ENCODE data around the gene ATOH8. TPM values are rescaled to one million over a fixed set of nuclear protein-coding genes. Genes with fewer than 3 reads are reported as not detected.
"Not testable (repeated sequence)": the region's sequence is repeated elsewhere in the genome, so short reads cannot be mapped to it uniquely, and the experiment has no call there.

ATOH8 gene, protein sequence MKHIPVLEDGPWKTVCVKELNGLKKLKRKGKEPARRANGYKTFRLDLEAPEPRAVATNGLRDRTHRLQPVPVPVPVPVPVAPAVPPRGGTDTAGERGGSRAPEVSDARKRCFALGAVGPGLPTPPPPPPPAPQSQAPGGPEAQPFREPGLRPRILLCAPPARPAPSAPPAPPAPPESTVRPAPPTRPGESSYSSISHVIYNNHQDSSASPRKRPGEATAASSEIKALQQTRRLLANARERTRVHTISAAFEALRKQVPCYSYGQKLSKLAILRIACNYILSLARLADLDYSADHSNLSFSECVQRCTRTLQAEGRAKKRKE
- 3.0 TPM for total RNA-seq

DNA sequence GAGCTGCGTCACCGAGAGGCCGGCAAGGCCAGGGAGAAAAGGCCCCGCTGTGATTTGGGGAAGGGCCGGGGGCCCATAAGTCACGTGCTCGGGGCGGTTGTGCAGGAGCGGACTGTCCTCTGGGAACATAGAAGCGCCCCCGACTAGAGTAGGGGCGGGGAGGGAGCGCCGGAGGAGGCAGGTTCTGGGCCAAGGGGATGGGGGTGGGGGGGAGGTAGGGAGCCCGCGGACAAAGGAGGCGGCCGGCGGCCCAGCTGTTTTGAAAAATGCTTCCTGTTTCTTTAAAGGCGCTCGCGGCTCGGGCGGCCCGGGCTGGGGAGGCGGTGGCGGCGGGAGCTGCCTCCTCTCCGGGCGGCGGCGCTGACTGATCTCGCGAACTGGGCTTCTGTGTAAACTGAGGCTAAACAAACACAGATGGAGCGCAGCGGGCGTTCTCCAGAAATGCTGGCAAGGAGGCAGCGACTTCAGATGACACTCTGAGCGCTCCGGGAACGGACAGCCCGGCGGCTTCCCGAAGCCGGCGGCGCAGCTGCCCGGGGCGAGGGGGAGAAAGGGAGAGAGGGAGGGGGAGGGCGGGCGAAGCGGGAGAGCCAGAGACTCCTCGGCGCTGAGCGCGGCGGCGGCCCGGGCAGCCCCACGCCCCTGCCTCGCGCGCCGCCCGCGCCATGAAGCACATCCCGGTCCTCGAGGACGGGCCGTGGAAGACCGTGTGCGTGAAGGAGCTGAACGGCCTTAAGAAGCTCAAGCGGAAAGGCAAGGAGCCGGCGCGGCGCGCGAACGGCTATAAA is at the start of gene ATOH8:
ATOH8 (plus strand) TSS at position 467 of the 788 bp plus-strand sequence; CDS start at position 666, 199 bp downstream.
- DNase-seq = peak; percentile 63

DNA sequence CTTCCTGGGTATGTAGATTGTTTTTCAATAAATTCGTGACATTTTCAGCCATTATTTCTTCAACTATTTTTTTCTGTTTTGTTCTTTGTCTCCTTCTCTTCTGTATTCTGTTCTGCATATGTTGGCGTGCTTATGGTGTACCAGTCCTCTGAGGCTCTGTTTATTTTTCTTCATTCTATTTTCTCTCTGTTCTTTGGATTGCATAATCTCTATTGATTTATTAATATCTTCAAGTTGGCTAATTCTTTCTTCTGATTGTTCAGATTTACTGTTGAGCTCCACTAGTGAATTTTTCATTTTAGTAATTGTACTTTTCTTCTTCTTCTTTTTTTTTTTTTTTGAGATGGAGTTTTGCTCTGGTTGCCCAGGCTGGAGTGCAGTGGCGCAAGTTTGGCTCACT is 49.8 kb upstream of the ATOH8 start:
- DNase-seq = no peak

DNA sequence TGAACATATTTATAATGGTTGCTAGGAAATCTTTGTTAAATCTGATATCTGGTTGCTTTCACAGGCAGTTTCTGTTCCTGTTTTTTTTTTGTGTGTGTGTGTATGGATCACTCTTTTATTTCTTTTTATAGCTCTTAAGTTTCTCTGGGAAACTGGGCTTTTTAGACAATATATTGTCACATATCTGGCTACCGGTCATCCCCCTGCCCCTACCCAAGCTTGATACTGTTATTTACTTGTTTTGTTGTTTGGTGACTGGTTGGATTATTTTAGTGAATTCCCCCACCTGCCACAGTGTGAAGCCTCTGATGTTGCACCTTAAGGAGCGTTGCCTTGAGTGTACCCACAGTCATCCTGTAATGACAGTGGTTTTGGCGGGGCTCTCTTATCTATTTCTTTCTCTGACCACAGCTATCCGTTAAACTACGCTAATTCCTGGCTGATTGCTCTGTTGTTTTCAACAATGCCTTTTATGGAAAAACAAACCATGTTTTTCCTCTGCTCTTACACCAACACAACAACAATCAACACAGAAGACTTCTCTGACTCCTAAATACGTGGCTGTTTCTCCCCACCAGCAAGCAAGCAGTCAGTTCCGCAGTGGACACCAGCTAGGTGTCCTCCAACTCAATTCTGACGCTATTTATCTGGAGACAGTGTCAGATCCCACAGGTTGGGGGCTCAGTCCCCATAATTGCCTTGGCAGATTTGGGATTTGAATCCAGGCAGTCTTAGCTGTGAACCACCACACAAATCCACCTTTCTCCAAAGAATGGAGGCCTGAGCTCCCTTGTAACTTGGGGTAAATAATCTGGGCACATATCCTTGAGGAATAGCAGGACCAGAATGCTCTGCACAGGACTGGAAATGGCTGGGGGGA is 48.8 kb upstream of the ATOH8 start:
- no peak for DNase-seq

DNA sequence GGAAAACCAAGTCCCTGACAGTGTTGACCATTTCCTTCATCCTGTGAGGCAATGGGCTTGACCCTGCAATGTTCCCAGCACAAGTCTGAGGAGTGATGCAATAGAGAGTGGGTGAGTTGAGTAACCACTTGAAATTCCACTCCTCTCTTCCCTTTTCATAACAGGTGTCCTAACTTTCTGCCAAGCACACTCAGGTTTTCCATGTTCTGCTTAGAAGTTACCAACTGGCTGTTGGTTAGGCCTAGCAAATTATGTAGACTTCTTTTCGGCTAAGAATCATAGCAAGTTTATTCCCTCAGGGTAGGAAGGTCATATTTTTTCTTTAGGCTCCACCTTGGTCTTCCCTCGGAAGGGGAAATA is 48.1 kb upstream of the ATOH8 start:
- DNase-seq = no peak

DNA sequence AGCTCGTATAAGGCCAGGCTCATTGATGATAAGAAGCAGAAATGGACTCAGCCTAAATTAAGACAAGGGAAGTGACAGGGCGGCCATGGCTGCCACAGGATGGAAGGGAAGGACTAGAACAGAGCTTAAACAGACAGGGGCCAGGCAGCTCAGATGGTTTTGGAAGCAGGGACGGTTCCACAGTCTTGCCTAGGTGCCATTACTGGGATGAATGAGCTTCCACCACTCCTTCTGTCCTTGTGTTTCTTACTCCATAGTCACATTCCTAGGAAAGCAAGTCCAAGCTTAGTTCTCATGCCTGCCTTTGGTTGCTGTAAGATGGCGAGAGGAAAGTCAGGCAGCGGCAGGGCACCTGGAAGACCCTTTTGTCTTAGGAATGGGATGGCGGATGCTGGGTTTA is 47.7 kb upstream of the ATOH8 start:
- DNase-seq = no peak

DNA sequence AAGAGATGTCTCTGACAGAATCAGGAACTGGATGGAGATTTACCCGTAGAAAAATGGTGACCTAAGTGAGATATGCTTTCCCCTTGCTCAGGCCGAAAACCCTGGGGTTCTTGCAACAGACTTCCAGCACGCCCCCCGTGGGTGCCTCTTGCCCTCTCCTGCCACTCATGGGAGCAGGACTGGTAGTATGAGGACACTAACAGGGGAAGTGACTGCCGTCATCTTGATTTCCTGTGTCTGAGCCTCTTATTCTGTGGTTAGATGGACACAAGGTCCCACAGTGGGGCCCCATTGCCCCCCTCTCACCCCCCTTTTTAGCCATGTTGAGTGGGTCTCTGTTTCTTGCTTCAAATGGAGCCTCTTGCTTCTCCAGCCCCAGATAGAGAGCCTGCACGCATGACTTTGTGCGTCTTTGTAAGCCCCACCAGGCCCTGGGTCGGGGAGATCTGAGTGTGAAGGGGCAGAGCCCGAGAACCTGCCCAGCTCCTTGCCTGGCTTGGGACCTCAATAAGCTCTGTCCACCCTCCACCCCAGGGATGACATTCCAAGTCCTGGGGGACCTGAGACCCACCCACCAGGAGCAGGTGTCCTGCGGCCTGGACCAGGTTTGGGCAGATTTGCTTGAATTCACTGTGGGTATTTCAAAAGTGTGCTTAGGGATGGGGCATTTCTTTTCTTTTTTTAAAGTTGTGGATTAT is 47.0 kb upstream of the ATOH8 start:
- no peak for DNase-seq

DNA sequence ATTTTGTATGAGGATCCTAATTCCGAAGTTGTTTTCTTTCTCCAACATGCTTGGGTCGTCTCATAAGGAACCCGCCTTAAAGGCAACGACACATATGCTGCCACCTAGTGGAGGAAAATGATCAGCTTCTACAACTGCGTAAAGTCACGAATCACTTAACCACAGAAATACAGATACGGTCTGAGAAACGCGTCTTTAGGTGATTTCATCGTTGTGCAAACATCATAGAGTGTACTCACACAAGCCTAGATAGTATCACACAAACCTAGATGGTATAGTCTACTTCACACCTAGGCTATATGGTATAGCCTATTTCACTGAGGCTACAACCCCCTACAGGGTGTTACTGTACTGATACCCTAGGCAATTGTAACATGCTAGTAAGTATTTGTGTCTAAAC is 46.5 kb upstream of the ATOH8 start:
- peak; percentile 22 for DNase-seq

DNA sequence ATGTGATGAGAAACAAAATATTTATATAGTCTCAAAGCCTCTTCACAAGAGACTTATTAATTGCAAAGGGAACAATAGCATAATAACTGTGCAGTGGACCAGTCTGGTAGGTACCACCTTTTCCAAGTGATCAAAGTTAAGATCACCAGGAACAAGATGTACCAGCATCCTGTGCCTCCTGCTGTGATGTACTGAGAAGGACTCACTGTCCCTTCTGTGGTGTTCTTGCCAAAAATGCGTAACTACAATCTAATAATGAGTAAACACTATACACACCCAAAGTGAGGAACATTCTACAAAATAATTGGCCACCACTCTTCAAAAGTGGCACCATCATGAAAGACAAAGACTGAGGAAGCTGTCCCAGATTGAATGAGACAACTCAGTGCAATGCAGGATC is 45.1 kb upstream of the ATOH8 start:
- no peak for DNase-seq

DNA sequence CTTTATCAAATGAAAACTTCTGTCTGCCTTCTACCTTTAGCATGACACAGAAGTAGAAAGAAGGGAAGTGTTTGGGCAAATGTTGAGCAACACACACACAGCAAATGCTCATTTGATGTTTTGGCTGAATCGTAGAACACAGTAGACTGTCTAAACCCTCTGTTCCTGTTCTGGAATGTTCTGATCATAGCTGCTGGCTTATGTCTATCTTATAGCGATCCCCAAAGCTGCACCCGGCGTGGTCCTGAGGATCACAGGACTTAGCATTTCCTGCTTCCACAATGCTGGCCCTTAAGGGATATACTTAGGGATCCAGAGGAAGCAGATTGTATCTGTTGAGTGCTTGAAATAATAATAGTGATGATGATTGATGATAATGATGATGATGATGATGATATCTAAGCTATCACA is 44.4 kb upstream of the ATOH8 start:
- DNase-seq = no peak

DNA sequence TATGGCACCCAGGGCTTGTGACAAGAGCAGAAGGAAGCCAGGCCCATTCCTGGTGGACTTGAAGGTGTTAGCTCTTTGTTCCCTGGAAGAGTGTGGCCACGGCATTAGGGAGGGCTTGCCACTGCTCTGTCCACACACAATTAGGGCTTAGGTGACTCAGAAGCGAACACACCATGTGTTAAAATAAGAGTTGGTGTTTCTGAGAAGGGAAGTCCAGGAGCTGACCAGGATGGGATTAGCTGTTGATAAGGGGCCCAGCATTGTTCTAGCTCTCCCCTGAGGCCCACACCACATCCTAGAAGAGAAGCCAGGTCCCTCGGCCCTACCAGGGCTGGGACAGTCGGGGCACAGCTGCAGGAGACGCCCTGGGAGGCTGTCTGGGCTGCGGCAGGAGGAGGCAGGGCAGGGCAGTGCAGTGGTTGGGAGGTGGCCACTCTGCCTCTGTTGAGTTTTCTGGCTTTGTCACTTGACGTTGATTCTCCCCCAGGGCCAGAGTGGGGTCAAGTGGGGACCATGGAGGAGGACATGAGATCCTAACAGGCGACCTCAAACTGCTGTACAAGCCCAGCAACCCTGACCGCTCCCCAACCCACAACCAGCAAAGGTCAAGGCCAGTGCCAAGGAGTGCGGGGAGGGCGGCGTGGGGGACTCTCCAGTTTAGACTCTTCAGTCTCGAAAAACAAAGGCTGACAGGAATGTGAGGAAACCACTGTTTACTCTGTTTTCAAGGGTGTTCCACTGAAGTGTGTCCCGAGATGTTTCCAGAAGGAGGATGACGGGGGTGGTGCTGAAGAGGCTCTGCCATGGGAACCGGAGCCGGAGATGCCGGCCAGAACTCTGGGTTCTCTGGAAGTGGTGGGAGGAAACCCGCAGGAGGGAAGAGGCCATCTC is 42.9 kb upstream of the ATOH8 start:
- peak; percentile 26 for DNase-seq

DNA sequence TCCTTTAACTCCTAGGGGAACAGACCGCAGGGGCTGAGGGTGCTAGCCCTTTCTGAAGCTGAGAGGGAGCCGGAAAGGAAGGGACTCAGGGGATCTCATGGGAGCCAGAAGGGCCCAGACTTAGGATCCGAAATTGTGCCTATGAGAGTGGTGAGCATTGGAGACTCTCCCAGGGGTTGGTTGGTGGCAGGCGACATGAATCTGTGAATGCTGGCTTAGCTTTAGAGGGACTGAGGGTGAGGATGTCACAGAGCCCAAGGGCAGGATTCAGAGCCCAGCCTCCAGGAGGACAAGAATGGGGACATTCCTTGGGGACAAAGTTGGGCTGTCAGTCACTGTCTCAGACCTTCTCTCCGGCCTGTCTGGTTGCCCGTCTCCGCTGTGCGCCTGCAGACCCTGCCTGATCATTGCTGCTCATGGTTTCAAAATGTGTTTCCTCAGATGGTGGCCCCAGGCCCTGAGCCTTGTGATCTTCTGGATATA is 42.2 kb upstream of the ATOH8 start:
- DNase-seq = no peak

DNA sequence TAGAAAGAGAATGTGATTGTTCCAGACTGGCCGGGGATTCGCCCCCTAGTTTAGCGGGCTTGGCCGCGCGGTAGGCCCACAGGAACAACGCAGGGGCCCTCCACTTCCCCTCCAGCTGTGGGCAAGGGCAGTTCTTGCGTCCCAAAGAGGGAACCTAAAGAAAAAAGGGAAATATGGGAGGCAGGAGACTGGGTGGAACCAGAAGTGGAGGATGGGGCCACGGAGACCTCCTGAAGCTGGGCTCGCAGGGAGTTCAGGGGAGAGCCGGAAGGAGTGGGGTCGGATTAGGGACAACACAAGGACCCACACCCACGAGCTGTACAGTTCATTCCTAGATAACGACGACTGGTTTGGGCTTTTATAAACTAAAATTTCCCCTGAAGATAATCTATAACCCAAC is 41.5 kb upstream of the ATOH8 start:
- no peak for DNase-seq

DNA sequence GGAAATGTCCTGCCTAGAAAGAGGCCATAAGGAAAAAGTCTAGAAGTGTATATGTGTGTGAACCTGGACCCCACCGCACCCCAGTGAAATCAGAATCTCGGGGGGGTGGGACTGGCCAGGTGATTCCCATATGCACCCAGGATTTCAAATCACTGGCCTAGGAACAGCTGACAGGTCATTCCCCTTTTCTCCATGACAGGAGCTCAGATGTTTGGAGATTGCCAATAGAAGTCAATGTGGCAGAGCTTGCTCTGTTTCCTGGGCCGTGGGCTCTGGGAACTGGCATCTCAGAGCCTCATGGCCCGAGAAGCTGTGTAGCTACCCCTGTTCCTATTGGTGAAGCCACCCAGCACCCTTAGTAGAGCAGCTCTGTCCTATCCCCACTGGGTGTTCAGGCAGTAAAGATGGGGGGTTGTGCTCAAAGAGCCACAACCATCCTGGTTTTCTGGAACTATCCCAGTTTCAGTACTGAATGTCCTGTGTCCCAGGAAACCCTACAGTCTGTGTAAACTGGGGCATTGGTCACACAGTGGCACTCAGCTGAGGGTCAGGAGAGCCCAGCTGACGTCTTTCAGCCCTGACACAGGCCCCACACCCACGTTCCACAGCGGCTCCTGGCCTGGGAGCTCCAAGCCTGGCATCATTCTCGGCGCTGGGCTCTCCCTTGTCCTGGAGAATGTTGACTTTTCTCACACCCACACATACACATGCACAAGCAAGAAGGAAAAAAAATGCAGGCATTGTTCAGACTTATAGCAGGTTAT is 40.8 kb upstream of the ATOH8 start:
- no peak for DNase-seq

DNA sequence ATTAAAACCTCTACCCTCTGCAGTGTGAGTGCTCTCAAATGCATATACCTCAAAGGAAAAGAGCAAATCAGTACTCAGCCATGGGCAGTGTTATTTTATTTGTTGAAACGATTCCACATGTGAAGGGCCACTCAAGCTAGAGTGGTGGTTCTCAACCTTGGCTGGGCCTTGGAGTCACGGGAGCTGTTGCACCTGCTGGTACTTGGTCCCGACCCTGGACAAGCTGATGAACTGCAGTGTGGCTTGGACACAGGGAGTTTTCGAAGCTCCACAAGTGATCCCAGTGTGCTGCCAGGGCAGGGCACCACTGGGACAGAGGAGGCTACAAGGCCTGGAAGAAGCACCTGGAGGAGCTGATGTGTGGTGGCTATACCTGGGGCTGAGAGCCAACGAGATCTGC is 40.0 kb upstream of the ATOH8 start:
- DNase-seq = no peak

DNA sequence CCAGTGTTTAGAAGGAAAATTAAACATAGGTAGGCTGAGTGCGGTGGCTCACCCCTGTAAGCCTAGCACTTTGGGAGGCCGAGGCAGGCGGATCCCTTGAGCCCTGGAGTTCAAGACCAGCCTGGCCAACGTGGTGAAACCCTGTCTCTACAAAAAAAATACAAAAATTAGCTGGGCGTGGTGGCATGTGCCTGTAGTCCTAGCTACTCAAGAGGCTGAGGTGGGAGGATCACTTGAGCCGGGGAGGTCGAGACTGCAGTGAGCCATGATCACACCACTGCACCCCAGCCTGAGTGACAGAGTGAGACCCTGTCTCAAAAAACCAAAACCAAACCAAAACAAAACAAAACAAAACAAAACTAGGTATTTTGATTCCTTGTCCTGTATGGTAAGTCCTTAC is 39.4 kb upstream of the ATOH8 start:
- not testable (repeated sequence) for DNase-seq

DNA sequence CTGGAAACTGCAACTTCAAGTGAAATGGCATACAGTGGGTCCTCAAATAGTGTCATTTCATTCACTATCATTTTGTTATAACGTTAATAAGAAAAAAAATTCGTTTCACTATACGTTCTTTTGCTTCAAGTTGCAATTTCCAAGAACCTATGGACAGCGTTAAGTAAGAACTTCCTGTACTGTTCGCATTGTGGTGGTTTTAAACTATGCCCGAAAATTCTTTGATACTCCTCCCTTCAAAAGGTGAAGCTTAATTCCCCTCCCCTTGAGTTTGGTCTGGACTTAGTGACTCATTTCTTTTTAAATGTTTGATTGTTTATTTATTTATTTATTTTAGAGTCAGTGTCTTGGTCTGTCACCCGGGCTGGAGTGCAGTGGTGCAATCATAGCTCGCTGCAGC is 39.0 kb upstream of the ATOH8 start:
- DNase-seq = no peak

DNA sequence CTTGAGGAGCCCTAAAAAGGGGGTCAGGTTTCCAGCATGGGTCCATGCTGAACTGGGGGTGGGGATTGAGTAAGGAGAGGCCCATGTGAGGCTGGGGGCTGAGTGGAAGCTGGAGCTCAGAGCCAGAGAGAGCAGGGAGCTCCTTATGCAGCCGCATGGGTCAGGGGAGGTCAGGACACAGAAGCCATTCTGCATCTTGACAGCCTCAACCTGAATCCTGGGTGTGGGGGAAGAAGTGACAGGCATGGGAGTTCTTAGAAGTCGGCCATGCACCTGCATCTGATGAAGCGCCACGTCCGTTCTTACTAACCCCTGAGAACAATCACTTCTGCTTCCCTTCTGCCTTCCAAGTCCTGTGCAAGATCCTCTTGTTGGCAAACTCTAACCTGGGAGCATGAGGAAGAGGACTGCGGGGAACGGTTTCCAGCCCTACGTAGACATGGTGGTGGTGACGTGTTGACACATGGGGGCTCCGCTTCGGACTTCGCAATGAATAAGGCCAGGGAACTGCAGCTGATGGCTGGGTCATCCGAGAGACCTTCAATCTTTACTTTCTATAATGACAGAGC is 37.4 kb upstream of the ATOH8 start:
- no peak for DNase-seq

DNA sequence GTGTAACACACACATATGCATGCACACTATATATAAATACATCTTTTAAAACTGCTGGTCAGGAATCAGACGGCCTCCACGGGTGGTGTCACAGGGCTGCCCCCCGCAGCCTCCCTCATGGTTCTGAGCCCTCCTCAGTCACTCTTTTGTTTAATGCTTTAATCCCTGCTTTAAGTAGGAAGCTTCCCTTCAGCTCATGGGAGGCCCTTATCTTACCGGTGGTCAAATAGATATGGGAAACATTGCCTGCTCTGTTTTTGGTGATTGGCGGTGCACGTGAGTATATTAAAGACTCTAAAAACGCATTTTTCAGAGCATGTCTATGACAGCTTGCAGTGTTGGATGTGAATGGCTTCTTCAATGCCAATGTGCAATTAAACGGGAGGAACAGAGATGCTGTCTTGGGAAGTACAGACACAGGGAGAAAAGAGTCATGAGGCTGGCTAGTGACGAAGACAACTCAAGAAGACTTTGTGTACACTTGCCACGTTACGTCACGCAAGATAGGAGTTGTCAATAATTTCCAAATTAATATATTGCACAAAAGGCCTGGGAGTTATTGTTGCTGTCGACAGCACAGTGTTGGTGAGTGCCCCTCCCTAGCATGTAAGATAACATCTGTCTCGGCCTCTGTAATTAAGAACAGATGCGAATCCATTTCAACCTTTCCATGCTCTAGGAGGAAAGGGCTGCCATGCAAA is 36.3 kb upstream of the ATOH8 start:
- no peak for DNase-seq

DNA sequence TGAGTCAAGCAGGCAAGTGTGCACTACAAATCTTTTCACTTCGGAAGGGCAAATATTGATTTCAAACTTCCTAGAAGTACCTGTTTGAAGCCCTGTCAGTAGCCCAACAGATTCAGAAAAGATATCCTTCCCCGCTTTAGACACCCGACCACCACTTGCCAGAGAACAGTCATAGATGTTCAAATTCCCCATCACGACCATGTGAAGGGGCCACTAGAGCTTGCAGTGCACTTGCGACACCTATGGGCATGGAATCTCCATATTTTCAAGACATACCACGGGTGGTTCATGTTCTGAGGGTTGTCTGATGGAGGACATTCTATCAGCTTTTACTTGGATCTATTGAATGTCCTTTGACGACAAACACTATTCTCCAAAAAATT is 35.8 kb upstream of the ATOH8 start:
- DNase-seq = no peak
